A172 (cell line): ENCODE results near the gene EEFSEC. TPM values are rescaled to one million over a fixed set of nuclear protein-coding genes. Genes with fewer than 3 reads are reported as not detected.

Source experiments
- DNase-seq: peaks from one replicate; pipeline ENCODE4 v3.0.0-alpha.2; 2015; ENCODE audit warnings: low spot score
- total RNA-seq: library from RNA; depleted of rRNA; stranded (reverse); fragments of >200 nt; shearing (Covaris generic); gene quantifications from 2 replicates; pipeline ENCODE4 v1.2.3, GENCODE V29; 2014

EEFSEC gene
- total RNA-seq, 1 experiment from 2014 or later = 3.5 TPM

- no peak for DNase-seq
Observed at GRCh38 chr3:128241741-128242140, 88.5 kb downstream of the EEFSEC start.

DNA sequence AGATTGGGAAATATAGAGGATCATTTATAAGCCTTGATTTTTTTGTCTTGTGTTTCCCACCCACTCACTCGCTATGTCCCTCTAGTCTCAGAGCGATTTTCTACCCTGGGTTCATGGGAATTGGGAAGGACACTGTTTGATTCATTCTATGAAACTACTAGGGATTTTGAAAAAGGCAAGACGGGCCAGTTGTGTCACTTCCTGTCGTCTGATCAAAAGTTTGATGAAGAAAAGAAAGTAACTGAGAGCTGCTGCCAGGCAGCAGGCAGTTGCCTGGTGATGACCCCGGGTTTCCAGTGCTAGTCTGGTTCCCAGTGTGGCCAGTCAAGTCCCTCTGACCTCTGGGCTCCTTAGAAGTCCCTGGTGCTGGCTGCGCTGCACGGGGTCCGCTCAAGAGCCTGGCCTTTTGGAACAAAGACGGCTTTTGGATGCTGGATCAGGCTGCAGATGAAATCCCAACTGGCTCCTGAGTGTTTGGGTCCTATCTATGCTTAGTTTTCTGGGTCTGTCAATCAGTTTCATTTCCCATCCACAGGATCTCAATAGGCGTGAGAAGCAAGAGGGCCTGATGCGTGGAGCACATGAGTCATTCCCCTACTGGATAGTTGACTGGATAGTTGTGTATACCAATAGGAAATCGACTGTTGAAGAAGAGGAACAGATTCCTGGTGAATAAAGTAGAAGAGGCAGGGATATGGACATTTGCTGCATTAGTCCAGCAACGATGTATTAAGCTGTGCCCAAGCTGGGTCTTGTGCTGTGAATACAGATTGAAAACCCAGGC lies 89.7 kb downstream of the EEFSEC start:
- no peak for DNase-seq

DNA sequence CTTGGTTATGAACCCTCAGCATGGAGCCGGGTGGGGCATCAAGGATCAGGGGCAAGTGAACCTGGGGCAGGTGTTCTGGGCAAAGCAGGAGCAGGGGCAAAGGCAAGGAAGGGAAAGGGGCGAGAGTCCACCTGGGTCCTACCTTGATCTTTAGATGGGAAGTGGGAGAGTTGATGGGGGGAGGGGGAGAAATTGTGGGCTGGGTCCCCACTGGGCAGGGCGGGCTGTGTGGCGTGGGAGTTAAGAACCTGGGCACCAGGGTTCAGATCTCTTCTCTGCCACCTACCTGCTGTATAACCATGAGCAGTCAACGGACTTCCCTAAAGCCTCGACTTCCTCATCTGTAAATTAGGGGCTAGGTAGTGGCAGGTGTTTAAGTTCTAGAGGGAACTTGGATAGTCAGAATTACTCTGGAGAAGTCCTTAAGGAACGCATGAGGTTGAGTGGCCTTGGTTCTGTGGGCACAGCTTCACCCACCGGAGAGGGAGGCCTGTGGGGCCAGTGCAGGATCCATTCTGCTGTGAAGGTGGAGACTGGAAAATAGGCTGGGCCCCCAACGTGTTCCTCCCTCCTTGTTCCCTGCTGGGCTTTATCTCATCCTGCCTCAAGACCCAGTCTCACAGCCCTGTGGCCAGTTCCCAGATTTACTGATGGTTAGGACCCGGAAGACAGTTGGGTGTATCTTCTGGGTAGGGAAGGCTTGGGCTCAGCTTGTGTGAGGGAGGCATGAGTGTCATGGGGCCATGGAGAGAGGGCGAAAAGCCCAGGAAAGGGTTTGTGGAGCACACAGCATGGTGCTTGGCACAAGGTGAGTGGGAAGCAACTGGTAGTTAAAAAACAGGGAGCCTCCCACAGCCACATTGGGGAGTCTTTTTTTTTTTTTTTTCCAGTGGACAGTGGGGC lies 90.6 kb downstream of the EEFSEC start:
- no peak for DNase-seq

- no peak for DNase-seq
Observed at GRCh38 chr3:128245460-128245859, 92.2 kb downstream of the EEFSEC start.

GRCh38 chr3:128247666-128248409 lies 94.6 kb downstream of the EEFSEC start:
- DNase-seq = no peak

- DNase-seq = no peak
Observed at GRCh38 chr3:128252083-128252482, 98.8 kb downstream of the EEFSEC start.

- no peak for DNase-seq
Observed at GRCh38 chr3:128253150-128253549, 99.9 kb downstream of the EEFSEC start.

GRCh38 chr3:128254066-128254590 lies 100.8 kb downstream of the EEFSEC start:
- DNase-seq = no peak

DNA sequence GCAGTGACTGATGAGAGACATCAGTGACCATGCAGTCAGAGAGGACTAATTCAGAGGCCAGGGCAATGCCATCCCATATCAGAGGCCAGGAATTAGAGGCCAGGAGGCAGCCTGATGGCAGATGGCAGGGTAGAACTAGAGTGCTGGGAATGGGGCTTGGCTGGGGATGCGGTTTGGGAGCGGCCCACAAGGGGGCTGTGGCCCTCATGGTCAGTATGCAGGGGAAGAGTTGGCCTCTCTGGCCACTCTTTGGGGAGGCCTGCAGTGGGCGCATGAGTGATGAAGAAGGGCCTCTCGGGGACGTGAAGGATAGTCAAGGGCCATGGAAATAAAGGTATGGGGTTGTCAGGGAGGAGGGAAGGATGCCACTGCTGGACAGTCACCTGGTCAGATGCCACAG lies 101.7 kb downstream of the EEFSEC start:
- no peak for DNase-seq

- no peak for DNase-seq
Observed at GRCh38 chr3:128256131-128256530, 102.8 kb downstream of the EEFSEC start.

- no peak for DNase-seq
Observed at GRCh38 chr3:128257632-128258031, 104.4 kb downstream of the EEFSEC start.

DNA sequence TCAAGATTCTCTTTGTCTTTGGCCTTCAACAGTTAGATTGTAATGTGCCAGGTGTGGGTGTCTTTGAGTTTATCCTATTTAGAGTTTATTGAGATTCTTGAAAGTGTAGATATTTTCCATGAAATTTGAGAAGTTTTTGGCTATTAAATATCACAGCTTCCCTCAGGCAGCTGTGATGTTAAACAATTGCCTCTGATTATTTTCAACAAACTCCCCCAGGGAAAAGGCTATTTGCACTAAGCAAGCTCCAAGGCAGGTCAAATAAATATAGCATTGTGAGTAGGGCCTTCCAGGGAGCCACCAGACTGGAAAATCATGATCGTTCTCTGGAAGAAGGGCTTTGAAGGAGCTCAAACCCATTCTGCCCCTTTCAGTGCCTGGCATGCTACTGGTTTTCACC lies 107.0 kb downstream of the EEFSEC start:
- no peak for DNase-seq

- no peak for DNase-seq
Observed at GRCh38 chr3:128262457-128262856, 109.2 kb downstream of the EEFSEC start.

DNA sequence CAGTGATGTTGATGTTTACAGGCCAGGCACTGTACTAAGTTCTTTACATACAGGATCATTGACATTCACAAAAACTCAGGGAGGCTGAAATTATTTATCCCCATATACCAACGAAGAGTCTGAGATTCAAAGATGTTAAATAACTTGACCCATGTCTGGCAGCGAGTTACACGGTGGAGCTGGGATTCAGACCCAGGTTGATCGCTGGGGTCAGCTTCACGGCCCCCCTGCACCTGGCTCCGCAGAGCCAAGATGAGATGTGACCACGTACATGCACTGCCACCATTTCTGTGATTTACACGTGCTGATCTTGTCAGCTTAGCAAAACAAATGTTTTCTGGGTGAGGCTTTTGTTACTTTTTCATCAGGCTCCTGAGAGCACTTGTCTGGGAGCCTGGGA lies 109.8 kb downstream of the EEFSEC start:
- DNase-seq = no peak

DNA sequence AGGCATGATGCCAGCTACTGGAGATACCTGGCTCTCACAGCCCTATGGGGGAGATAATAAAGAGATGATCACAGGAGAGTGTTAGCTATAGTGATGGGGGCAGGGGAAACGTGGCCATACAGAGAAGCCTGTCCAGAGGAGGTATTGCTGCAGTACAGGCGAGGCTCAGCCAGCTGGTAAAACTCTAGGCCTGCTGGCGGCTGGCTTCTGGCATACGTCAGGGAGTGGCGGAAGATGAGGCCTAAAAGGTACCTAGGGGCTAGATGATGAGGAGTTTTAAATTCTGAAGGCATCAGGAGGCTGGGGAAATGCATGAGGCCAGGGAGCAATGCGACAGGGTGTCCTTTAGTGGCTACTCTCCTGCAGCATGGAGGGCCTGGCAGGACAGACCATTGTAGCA lies 110.7 kb downstream of the EEFSEC start:
- no peak for DNase-seq

DNA sequence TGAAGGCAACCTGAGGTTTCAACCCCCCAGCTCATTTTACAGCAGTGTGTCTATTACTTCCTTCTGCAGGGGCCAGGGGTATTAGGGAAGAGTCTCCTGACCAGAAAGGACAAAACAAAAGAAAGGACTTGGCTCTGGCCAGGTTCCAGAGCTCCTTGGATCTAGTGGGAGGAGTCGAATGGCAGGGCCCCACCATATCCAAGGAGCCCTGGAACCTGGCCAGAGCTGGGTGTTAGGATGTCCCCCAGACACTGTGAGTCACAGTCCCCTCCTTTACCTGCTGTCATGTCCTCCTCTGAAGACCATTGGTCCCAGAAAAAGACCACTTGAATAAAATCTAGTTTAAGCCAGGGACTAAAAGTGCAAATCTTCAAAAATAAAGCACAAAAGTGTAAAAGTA lies 113.2 kb downstream of the EEFSEC start:
- no peak for DNase-seq

DNA sequence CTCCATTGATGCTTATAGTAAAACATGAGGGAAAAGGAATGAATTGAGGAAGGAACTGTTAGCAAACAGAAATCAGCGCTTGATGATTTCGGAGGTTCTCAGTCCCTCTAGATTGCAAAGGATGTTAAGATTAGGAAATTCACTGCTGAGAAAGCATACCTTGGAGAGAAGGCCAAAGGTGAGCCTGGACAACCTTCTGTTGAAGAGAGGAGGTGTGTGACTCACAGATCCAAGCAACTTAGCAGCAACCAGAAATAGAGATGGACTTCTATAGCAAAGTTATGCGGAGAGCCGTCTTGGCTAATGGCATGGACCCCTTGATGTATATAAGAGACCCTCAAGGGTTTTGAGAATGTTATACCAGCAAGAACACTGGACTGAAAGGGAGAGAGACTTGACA lies 114.3 kb downstream of the EEFSEC start:
- DNase-seq = no peak

DNA sequence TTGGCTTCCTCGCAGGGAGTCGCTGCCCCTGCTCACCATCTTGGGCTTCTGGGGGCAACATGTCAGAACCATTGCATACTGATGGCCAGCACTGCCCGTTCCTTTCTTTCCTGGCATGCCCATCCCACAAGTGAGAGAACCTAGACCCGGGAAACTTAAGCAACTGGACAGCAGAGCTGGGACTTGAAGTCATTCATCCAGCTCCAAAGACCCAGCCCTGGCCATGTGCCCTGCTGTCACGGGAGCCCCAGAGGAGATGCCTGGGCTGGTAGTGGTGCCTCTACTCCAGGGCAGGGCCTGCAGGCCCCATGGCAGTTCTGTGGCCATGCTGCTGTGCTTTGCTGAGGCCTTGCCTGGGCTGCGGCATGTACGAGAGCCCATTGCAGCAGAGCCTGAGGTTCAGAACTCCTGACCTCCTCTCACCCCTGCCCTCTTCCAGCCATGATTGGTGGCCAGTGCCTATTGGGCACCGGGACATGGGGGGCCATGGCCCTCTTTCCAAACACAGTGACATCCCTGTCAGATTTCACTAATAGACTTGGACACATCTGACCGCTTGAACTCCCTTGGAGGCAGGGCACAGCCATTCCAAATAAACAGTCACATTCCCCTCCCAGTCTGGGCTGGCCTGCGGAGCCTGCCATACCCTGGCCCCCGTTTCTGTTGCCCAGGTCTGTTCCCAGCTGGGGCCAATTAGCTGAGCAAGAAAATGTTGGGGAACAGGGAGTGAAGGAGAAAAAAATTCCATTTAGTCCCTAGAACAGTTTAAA lies 115.9 kb downstream of the EEFSEC start:
- DNase-seq = no peak

DNA sequence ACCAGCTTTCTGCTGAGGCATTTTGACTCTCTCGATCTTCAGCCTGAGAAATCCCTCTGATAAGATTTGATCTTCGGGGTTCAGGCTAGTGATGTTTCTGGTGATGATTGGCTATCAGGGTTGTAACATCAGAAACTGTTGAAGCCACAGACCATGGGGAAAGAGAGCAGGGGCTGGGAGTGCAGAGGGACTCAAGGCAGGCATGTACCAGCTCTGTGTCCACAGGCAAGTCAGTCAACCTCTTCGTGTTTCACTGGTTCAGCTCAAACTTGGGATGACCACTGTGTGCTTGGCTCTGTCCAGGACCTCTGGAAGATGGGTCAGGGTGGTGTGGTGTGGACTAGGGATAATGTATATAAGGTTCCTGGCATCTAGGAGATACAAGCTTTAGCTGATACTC lies 116.5 kb downstream of the EEFSEC start:
- DNase-seq = no peak

DNA sequence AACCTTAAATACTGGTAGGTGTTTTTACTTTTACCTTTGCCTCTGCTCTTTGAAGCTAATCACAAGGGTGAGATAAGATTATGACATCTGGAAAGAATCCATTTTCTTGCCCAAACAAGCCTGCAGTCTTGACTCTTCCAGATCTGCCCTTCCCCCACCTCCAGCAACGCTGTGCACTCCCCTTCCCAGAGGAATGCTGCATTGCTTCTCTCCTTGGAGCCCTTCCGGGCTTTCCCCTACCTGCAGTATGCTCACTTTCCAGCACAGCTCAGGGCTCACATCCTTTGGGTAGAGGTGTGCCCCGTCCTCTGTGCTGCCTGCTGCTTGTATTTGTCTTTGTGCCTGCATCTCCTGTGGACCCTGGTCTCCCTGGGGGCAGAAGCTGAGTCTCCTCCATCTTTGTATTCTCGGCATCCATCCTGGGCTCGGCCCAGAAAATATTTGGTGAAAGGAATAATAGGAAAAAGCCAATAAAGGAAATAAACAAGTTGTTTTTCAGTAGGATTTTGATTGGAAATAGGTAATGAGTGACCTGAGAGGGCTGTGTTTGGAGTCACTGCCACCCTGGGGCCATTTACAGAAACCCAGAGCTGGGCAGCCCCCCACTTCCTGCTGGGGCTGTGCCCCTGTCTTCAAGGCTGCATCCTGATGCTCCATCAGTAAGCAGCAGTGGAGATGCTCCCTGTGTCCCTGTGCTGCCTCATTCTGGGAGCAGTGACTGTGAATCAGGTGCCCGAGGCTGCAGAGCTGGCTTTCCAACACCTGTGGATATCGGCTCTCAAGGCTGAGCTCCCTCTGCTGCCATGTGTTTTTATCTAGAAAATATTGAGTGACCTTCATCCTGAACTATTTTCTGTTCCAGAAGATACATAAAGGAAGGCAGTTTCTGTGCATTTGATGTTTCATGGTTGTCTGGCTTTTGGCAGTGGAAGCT lies 117.5 kb downstream of the EEFSEC start:
- no peak for DNase-seq
